Glomerular visceral epithelial cell (primary cell): ENCODE results near the gene AKT1S1.

Experiments
- DNase-seq: peaks from one replicate; pipeline ENCODE4 v3.0.0-alpha.2; 2016; ENCODE audit errors: extremely low spot score

Gene AKT1S1

GRCh38 chr19:49907745-49908446 lies 30.7 kb upstream of the AKT1S1 start:
- DNase-seq = no peak

DNA sequence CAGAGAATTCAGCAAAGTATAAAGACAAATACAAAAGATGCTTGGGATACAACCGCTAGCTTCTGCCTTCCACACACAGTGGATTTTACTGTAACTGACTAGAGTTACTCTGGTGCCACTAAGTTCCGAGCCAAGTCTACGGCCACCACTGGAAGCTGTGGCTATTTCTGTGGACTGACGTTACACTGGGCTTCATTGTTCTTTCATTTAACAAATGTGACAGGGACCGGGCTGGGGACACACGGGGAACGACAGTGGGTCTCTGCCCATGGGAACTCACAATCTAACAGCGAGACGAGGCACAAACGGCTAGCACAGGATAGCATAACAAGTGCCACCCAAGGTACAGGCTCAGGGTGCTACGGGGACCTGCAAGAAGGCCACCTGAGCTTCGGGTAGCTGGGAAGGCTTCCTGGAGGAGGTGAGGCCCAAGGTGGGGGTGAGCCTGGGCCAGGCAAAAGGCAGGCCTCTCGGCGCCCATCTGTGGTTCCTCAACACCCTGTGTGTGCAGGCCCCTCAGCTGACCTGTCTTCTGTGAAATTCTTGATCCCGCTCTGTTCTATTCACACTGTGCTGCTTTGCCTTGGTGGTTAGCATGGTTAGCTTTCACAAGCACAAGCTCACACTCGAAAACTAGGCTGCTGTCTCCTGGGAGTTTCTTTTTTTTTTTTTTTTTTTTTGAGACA lies 29.9 kb upstream of the AKT1S1 start:
- no peak for DNase-seq

DNA sequence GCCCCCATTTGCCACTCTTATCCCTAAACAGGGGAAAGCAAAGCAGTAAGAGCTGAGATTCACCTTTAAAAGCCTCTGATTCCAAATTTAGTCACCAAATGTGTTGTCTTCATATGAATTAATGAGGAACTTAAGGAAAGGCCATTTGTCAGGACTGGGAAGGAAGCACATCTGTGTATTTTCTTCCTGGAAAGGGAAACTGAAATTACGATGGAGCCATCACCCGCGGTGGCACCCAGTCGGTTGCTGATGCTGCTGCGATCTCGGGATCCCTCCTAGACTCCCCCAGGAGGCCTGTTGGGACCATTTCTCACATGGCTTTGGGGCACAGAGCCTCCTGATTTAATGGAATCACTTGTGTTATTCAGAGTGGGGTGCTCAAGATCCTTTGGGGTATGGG lies 27.0 kb upstream of the AKT1S1 start:
- DNase-seq = no peak

- DNase-seq = peak; percentile 87
Observed at GRCh38 chr19:49896863-49897621, 19.9 kb upstream of the AKT1S1 start, which contains the start of gene IL4I1. Gene IL4I1, minus strand, starts transcription at chr19:49896887. Its CDS starts 727 bp downstream, at chr19:49896160.

- DNase-seq = peak; percentile 21
Observed at GRCh38 chr19:49895566-49896297, 18.6 kb upstream of the AKT1S1 start.

DNA sequence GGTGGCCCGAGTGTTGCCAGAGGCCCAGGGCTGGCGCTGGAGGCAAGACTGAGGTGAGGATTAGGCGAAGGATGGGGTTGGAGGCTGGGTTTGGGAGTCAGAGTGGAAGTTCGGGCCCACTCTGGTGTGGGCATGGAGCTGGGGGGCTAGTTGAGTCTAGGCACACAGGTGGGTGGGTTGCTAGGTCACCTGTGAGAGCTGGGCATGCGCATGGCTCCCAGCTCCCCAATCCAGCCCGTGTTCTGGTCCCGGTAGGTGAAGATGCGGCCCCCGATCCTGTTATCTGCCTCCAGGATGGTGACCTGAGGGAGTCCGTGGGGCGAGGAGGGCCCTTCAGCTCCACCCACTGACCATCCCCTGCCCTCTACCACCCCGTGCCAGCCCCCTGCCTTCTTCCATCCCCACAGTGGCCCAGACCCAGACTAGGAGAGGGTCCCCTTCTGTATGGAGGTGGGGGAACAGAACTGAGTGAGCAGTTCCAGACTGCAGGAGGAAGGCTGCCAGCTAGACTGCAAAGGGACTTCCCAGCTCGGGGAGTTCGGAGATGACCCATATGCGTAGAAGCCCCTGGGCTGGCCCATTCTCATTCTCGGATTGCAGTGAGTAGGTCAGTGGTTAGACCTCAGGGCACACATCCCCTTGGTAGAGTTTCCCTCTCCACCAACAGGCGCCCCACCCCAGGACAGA lies 17.9 kb upstream of the AKT1S1 start:
- DNase-seq = no peak

DNA sequence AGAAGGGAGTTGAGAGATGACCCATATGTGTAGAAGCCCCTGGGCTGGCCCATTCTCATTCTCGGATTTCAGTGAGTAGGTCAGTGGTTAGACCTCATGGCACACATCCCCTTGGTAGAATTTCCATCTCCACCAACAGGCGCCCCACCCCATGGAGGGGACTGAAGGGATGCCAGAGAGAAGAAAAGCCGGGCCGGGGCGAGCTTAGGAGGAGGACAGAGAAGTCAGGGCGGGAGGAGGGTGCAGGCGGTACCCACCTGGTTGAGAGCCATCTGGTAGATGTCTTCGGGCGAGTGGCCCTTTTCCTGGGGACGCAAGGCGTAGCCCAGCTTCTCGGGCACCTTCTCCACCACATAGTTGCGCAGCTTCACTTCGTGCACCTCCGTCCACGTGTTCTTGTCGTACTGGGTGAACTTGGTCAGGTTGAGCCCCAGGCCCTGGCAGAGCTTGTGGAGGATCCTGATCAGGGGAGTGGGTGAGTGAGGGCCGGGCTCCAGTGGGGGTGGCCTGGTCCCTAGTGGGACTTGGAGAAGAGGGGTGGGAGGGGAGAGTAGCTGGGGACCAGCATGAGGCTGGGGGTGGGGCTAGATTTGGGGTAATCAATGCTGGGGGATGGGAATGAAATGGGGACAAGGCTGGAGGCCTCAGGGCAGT lies 17.0 kb upstream of the AKT1S1 start:
- DNase-seq = no peak

- no peak for DNase-seq
Observed at GRCh38 chr19:49892716-49893115, 15.6 kb upstream of the AKT1S1 start.

GRCh38 chr19:49891393-49891792 lies 14.2 kb upstream of the AKT1S1 start:
- no peak for DNase-seq

DNA sequence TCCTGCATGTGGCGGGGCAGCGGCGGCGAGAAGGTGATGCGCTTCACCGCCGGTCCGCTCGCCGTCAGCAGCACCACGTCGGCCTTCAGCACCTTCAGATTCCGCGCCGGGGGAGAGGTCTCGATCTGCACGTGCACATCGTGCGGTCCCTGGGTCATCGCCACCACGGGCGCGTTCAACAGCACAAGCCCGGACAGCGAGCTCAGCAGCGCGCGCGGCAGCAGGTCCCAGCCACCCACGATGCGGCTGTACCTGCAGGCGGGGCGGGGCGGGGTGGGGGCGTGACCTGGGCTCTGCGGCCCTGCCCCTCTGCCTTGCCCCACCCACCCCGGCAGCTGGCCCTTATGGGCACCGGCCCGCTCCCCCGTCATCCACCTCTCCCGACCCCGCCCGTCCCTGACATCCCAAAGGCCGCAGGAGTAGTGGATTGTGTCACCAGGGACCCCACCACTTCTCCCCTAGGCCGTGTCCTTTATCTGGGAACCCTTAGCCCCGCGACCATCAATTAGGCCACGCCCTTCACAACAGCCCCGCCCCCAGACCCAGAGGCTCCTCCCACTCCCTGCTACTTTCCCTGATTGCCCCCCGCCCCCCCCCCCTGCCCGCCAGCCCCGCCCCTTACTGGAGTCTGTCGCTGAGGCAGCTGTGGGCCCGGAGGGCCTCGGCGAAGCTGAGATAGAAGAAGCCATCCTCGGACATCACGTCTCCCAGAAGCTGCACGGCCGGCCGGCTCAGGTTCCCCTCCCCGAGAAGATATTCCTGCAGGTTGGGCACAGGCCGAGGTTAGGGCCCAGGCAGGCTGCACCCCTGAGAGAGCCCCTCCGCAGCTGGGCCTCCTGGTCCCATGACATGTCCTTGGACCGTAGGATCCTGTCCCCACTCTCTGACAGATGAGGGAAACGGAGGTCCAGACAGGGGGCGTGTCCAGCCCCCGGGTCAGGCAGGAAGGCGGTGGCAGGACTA lies 13.5 kb upstream of the AKT1S1 start:
- no peak for DNase-seq

DNA sequence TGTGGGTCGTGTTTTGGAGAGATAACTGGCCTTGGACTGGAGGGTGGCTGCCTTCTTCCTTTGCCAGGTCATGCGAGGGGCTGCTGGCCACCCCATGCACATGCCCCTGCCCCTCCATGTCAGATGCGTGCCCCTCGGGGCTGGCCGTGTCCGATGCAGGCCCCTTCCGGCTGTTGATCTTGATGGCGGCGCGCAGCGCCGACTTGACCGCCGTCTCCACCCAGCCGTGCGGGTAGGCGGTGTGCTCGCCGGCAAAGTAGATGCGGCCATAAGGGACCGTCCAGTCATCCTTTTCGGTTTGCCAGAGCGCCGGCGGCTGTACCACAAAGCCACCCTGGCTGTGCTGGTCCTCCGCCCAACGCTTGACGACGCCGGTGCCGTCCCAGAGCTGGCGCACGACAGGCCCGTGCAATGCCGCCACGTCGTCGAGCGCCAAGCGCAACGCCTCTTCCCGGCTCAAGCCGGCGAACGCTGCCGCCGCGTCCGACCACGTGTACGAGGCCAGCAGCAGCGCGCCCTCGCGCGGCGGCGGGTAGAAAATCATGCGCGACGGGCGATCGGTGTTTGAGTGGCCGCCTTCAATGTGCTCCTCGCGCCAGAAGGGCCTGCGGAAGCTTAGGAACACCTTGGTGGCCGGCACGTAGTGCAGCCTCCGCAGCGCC lies 12.7 kb upstream of the AKT1S1 start:
- DNase-seq = no peak

DNA sequence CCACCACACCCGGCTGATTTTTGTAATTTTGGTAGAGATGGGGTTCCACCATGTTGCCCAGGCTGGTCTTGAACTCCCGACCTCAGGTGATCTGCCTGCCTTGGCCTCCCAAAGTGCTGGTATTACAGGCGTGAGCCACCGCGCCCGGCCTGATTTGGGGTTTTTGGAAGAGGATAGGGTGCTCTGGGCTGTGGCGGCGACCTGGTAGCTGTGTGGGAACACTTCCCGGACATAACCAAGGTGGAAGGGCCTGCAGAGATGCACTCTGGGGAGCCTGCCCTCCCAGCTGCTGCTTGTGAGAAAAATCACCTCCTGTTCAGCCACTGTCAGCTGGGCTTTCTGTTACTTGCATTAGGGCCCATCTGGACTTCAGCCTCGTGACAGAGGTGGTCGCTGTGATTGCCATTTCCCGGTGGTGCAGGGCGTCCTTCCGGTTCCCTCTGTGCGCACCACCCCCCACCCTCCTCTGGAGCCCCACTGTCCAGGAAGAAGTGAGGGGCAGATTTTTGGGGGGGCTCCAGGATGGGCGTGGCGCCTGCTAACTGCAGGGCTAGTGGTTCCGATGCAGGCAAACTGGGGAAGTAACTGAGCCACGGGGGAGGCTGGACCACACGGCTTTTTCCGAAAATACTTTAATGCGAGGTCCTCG lies 12.0 kb upstream of the AKT1S1 start:
- DNase-seq = no peak

DNA sequence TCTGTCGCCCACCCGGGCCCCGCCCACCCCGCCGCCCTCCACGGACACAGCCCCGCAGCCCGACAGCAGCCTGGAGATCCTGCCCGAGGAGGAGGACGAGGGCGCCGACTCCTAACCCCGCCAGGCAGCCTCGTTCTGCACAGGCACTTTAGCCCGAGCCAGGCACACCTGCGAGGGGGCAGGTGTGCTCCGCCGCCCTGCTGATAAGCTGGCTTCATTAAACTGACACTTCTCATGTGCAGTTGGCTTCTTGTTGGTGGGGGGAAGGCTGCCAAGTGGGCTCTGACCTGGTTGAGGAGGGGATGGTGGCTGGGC lies 11.3 kb upstream of the AKT1S1 start:
- DNase-seq = no peak

GRCh38 chr19:49887665-49888509 lies 10.7 kb upstream of the AKT1S1 start:
- no peak for DNase-seq

DNA sequence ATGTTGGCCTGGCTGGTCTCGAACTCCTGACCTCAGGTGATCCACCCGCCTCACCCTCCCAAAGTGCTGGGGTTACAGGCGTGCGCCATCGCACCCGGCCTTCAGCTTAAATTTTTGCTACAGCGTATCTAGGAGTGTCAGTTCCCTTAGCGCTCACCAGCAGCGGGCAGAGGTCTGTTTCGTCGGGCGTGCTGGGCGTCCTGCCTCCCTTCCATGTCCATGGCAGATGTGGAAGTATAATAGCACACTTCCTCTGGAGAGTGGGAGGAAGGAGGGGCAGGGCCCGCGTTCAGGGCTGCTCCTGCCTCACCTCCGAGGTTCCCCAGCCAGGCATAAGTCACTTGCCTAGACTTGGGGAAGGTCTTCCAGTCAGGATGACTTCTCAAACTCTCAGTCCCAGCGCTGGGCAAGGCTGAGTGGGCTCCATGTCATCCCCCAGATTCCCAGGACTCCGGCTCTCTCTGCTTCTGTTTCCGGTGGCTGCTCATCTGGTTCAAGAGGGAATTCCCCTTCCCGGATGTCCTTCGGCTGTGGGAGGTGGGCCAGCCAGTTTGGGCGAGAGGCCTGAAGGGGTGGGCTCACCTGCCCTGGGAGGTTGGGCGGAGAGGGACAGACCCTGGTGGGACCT lies 10.0 kb upstream of the AKT1S1 start:
- no peak for DNase-seq

GRCh38 chr19:49884760-49885159 lies 7.6 kb upstream of the AKT1S1 start:
- DNase-seq = no peak

DNA sequence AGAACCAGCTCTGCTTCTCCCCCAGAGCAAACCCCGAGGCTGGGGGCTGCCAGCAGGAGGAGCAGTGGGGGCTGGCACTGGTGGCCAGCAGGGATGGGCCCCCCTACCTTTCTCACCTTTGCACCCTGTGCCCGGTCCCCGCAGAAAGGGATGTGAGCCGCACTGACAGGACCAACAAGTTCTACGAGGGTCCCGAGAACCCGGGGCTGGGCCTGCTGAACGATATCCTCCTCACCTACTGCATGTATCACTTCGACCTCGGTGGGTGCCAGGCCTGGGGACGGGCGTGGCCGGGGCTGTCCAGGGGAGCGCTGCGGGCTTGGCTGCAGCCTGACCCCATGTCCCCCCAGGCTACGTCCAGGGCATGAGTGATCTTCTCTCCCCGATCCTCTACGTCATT lies 7.0 kb upstream of the AKT1S1 start:
- no peak for DNase-seq
